Measurements from ENCODE around the gene ZDBF2.
"Not testable (repeated sequence)": the region's sequence is repeated elsewhere in the genome, so short reads cannot be mapped to it uniquely, and the experiment has no call there.

ZDBF2 gene

GRCh38 chr2:206259376-206260187 is 14.9 kb upstream of the ZDBF2 start:
- no peak for DNase-seq (ENCODE audit: low spot score)

GRCh38 chr2:206260188-206261012 is 14.1 kb upstream of the ZDBF2 start:
- no peak for DNase-seq (ENCODE audit: low spot score)

GRCh38 chr2:206263959-206264603 is 10.4 kb upstream of the ZDBF2 start:
- no peak for DNase-seq (ENCODE audit: low spot score)

- DNase-seq (ENCODE audit: low spot score), result no peak
These were observed 8.0 kb upstream of the ZDBF2 start for GRCh38 chr2:206266130-206267125.

GRCh38 chr2:206267567-206267966 is 6.9 kb upstream of the ZDBF2 start:
- no peak for DNase-seq (ENCODE audit: low spot score)

- no peak for DNase-seq (ENCODE audit: low spot score)
These were observed 3.4 kb upstream of the ZDBF2 start for GRCh38 chr2:206271065-206271464.

GRCh38 chr2:206273905-206274304 is 558 bp upstream of the ZDBF2 start:
- DNase-seq (ENCODE audit: low spot score), result no peak

GRCh38 chr2:206275312-206276055 is 1.0 kb downstream of the ZDBF2 start:
- DNase-seq (ENCODE audit: low spot score), result no peak

- no peak for DNase-seq (ENCODE audit: low spot score)
These were observed 1.9 kb downstream of the ZDBF2 start for GRCh38 chr2:206276169-206276942.

GRCh38 chr2:206277503-206277902 is 3.0 kb downstream of the ZDBF2 start:
- no peak for DNase-seq (ENCODE audit: low spot score)

- no peak for DNase-seq (ENCODE audit: low spot score)
These were observed 8.3 kb downstream of the ZDBF2 start for GRCh38 chr2:206282746-206283145.

- DNase-seq (ENCODE audit: low spot score), result no peak
These were observed 12.7 kb downstream of the ZDBF2 start for GRCh38 chr2:206287197-206287596.

GRCh38 chr2:206289391-206289790 is 14.9 kb downstream of the ZDBF2 start:
- DNase-seq (ENCODE audit: low spot score), result no peak

GRCh38 chr2:206296128-206296527 is 21.7 kb downstream of the ZDBF2 start:
- no peak for DNase-seq (ENCODE audit: low spot score)

- DNase-seq (ENCODE audit: low spot score), result not testable (repeated sequence)
These were observed 25.1 kb downstream of the ZDBF2 start for GRCh38 chr2:206299608-206300007.

- no peak for DNase-seq (ENCODE audit: low spot score)
These were observed 31.2 kb downstream of the ZDBF2 start for GRCh38 chr2:206305523-206306245.

- DNase-seq (ENCODE audit: low spot score), result no peak
These were observed 36.6 kb downstream of the ZDBF2 start for GRCh38 chr2:206311026-206311425.

- DNase-seq (ENCODE audit: low spot score), result no peak
These were observed 41.7 kb downstream of the ZDBF2 start for GRCh38 chr2:206316141-206316540.

- no peak for DNase-seq (ENCODE audit: low spot score)
These were observed 48.6 kb downstream of the ZDBF2 start for GRCh38 chr2:206323033-206323432.
